Measurements from ENCODE around the gene ARFRP1.

ARFRP1 gene

GRCh38 chr20:63707558-63708300, at the start of gene ARFRP1, which contains the start of gene ZGPAT:
ARFRP1 (minus strand) TSS chr20:63707976; CDS start chr20:63707091, 885 bp downstream.
ZGPAT (plus strand) TSS chr20:63708039; CDS start chr20:63708581, 542 bp downstream.
- peak; percentile 89 for DNase-seq

DNA sequence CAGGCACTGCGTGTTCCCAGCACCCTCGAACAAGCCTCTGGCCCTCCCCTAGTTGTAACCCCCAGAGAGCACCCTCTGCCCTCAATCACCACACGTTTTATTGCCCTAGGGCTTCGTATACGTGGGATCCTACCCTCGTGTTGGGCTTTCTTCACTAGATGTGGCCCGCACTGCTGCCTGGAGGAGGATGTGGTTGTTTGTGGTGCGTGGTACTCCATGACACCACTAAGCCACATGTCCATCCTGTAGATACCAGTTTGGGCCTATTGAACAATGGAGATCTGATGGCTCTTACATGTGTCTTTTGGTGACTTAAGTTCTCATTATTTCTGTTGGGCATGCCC, 48.8 kb upstream of the ARFRP1 start:
- no peak for DNase-seq

GRCh38 chr20:63755933-63756647, 48.3 kb upstream of the ARFRP1 start:
- no peak for DNase-seq

- DNase-seq: no peak
Observed at GRCh38 chr20:63754008-63754407, 46.2 kb upstream of the ARFRP1 start.

GRCh38 chr20:63753381-63753780, 45.6 kb upstream of the ARFRP1 start:
- no peak for DNase-seq

DNA sequence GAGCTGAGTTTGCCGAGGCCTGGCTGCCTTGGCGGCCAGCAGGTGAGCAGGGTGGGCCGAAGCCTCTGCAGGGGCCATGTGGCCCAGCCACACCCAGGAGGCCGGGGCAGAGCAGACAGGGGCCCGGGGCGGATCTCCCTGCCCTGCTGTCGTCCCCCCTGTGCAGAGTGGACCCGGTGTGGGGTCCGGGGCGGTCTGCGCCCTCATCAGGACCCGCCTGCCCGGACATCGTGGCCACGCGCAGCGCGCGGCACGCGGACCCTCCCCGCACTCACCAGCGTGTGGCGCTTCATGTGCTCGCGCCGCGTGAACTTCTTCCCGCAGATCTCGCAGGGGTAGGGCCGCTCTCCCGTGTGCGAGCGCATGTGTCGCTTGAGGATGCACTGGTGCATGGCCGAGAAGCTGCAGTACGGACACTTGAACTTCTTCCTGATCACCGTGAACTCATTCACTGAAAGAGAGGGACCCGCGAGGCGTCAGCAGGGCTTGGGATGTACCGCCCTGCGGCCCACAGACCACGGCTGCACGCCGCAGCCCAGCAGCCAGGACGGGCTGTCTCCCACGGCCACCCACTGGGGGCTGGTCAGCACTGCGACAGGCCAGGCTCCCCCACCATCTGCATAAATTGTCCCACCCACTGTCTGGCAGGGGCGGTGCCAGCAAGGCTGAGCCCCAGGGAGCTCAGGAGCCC, 44.8 kb upstream of the ARFRP1 start:
- no peak for DNase-seq

DNA sequence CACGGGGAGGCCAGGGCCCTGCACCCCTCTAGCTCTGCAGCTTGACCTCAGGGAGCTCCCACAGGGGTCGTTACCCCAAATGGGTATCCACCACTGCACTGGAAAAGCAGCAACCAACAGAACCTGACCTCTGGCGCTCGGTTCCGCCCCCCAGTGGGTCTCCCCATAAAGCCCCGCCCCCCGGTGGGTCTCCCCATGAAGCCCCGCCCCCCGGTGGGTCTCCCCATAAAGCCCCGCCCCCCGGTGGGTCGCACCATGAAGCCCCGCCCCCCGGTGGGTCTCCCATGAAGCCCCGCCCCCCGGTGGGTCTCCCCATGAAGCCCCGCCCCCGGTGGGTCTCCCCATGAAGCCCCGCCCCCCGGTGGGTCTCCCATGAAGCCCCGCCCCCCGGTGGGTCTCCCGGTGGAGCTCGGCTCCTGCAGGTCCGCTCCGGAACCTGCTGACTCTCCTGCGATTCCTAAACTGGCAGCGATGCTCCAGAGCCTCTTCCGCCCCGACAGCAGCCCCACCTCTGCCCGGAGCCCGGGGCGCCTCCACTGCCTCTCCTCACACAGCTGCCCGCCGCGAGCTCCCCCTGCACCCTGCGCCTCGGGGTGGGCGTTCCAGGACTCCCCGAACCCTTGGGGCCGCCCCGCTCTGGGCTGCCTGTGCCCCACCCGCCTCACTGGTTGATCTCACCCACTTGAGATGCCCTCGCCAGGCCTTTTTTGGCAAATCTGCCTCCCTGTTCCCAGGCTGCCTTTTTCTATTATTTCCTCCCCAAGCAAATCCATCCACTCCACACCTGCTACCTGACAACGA, 43.9 kb upstream of the ARFRP1 start:
- DNase-seq: no peak

GRCh38 chr20:63750807-63751470, 43.2 kb upstream of the ARFRP1 start:
- no peak for DNase-seq

- no peak for DNase-seq
Observed at GRCh38 chr20:63749597-63750508, 42.1 kb upstream of the ARFRP1 start.

- DNase-seq: no peak
Observed at GRCh38 chr20:63748934-63749270, 41.1 kb upstream of the ARFRP1 start.

DNA sequence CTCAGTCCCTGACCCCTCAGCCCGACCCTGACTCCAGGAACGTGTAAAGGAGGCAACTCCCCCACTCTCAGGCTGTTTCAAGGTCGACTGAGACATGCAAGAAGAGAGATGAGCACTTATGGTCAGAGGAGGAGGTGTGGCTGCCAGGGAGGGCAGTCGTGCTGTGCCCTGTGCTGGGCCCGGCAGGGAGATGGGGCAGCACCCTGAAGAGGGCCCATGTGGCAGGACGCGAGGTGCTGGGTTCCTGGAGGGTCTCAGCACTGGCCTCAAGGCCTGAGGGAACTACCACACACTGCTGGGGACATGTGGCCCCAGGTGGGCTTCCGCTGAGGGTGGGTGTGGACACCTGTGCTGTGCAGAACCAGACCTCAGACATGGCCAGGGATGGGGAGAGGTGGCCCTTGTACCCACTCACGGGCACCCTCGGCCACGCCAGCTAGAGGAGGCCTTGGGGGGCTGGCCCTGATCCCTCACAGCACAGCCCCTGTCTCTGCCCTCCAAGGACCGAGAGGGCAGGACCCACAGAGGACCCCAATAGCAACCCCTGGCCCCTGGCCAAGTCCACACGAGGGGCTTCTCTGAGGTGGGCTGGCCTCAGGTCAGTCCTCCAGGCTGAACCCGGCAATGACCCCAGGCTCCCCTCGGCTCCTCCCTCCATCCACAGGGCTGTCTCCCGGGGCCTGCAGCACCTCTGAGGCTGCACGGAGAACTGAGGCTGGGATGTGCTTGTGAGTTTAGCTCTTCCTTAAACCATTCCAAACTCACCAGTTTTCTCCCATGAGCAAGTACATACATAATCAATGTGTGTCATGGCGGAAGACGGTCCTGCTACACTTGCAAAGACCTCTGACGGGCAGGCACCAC, 40.5 kb upstream of the ARFRP1 start:
- DNase-seq: no peak

- no peak for DNase-seq
Observed at GRCh38 chr20:63747622-63748069, 39.9 kb upstream of the ARFRP1 start.

DNA sequence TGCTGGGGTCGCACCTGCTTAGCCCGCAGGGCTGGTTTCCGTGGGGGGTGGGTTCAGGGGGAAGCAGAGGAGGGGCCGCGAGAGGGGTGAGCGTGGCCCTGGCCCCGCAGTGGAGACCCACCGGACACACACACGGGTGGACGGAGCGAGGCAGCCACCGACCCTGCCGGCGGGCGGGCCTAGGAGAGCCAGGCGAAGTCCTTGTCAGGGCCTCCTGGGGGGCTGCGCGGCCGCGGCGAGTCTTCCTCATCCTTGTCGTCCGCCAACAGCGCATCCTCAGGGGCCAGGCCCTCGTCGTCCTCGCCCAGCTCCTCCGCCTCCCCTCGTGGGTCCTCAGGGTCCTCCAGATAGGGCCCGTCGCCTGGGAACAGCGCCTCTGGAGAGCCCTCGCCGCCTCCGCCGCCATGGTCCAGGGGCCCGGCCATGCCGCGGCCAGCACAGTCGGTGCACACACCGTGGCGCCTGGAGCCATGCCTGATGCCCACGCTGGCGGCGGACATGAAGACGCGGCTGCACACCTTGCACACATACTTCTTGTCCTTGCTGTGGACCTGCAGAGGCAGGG, 39.1 kb upstream of the ARFRP1 start:
- no peak for DNase-seq

GRCh38 chr20:63745961-63746731, 38.4 kb upstream of the ARFRP1 start:
- DNase-seq: no peak

DNA sequence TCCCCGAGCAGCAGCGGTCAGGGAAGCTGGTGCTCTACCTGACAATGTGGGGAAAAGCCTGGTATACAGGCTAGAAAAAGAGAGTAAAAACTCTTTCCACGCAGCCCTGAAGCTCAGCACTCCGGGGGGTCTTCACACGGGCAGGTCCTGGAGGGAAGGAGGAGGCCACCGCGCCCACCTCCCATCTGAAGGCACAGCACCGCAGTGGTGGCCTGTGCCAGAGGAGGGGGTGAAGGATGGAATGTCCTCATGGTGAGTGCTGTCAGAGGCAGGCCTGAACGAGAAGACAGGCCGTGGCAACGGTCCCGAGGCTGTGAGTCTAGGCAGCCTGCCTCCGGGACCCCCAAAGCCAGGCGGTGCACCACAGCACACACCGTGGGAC, 37.6 kb upstream of the ARFRP1 start:
- DNase-seq: no peak

GRCh38 chr20:63744574-63745423, 37.0 kb upstream of the ARFRP1 start:
- no peak for DNase-seq

DNA sequence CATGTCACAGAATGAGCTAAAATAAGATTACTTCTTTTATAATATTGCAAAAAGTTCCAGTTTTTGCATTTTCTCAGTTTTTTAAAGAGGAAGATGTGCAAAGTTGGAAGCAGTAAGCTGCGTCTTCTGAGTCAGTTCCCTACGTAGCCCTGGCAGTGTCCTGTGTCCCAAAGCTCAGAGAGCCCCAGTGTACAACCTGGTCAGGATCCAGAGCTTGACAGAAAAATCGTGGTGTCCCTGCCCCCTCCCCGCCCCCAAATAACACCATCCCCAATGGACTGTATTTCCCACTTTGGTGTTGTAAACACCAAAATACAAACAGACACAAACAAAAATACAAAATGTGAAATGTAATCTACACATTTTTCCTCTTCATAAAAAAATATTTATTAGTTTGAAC, 36.4 kb upstream of the ARFRP1 start:
- DNase-seq: no peak
